Activated CD8-positive, alpha-beta T cell treated with anti-CD3 and anti-CD28 coated beads for 36 hours (primary cell): Measurements from ENCODE around the gene PRR23E. TPM values are rescaled to one million over a fixed set of nuclear protein-coding genes. Genes with fewer than 3 reads are reported as not detected.

Experiments used
- ATAC-seq: fragments of 200-7000 bp; cut with Tn5 transposase; one replicate; pipeline ENCODE4 v1.10.0; 2021; ENCODE audit warnings: mild to moderate bottlenecking, moderate library complexity
- CTCF ChIA-PET: fragments of 350-600 bp; sonication (Branson Sonifier 250); formaldehyde crosslinking; loops from one replicate; lab custom pipeline; 2021; ENCODE audit warnings: antibody characterized with exemption; lab: Charles Lee
- POLR2A ChIA-PET: fragments of 350-600 bp; sonication (Branson Sonifier 250); formaldehyde crosslinking; loops from one replicate; lab custom pipeline; 2021; ENCODE audit warnings: antibody characterized with exemption; lab: Charles Lee
- DNase-seq: peaks from one replicate; pipeline ENCODE4 v3.0.0-alpha.2; 2020
- H3K27ac Mint-ChIP-seq: one replicate; pipeline ENCODE4 v1.8.0; 2021; ENCODE audit warnings: mild to moderate bottlenecking, mixed read lengths
- H3K27me3 Mint-ChIP-seq: one replicate; pipeline ENCODE4 v1.8.0; 2021; ENCODE audit warnings: mixed read lengths
- H3K36me3 Mint-ChIP-seq: one replicate; pipeline ENCODE4 v1.8.0; 2021; ENCODE audit warnings: low read depth, mixed read lengths
- H3K4me1 Mint-ChIP-seq: one replicate; pipeline ENCODE4 v1.8.0; 2021; ENCODE audit warnings: low read depth, mixed read lengths
- H3K4me3 Mint-ChIP-seq: one replicate; pipeline ENCODE4 v1.8.0; 2021; ENCODE audit warnings: mild to moderate bottlenecking, moderate library complexity, mixed read lengths
- H3K9me3 Mint-ChIP-seq: one replicate; pipeline ENCODE4 v1.8.0; 2021; ENCODE audit warnings: mixed read lengths
- CTCF ChIP-seq: fragments of 200-600 bp; IDR thresholded peaks from one replicate; pipeline ENCODE4 v1.8.0; 2022; ENCODE audit warnings: antibody characterized with exemption, mild to moderate bottlenecking
- intact Hi-C: fragments of 100-400 bp; cut with micrococcal nuclease; formaldehyde crosslinking; loops from one replicate; pipeline ENCODE4 v1.10.0; 2022
- total RNA-seq, 2 experiments: library from RNA; stranded (reverse); gene quantifications; one replicate each; pipeline ENCODE4 v1.2.3, GENCODE V29; 2021

Gene PRR23E
- total RNA-seq, 2 experiments from 2014 or later: not detected

GRCh38 chr3:127208483-127209100 lies 15.7 kb downstream of the PRR23E start:
- Mint-ChIP-seq H3K27me3 (peaks cover 2% of the 10 kb centered on the region), H3K36me3 (no peaks in the 10 kb centered on the region), H3K27ac (no peak overlapping the region), H3K9me3 (no peaks in the 10 kb centered on the region), H3K4me1 (no peaks in the 10 kb centered on the region), H3K4me3 (no peak overlapping the region)
- CTCF ChIA-PET: no interaction called here
- no peak for ATAC-seq
- intact Hi-C loops: no loop called here
- POLR2A ChIA-PET: no interaction called here
- DNase-seq: no peak
- no peak for TF ChIP-seq CTCF

GRCh38 chr3:127209155-127209839 lies 16.4 kb downstream of the PRR23E start:
- DNase-seq (no peak), ATAC-seq (no peak)
- ChIA-PET CTCF (no interaction called here), POLR2A (no interaction called here)
- Mint-ChIP-seq H3K4me1 (no peaks in the 10 kb centered on the region), H3K27me3 (peaks cover 2% of the 10 kb centered on the region), H3K27ac (no peak overlapping the region), H3K36me3 (no peaks in the 10 kb centered on the region), H3K9me3 (no peaks in the 10 kb centered on the region), H3K4me3 (no peak overlapping the region)
- TF ChIP-seq CTCF: no peak
- intact Hi-C loops: no loop called here

GRCh38 chr3:127209840-127210653 lies 17.1 kb downstream of the PRR23E start:
- POLR2A ChIA-PET: no interaction called here
- TF ChIP-seq CTCF: no peak
- Mint-ChIP-seq H3K36me3 (no peaks in the 10 kb centered on the region), H3K4me1 (peaks cover 4% of the 10 kb centered on the region), H3K4me3 (no peak overlapping the region), H3K9me3 (no peaks in the 10 kb centered on the region), H3K27me3 (peaks cover 5% of the 10 kb centered on the region), H3K27ac (no peak overlapping the region)
- intact Hi-C loops: no loop called here
- DNase-seq: no peak
- CTCF ChIA-PET: no interaction called here
- no peak for ATAC-seq

GRCh38 chr3:127210654-127210943 lies 17.7 kb downstream of the PRR23E start:
- Mint-ChIP-seq H3K27ac (no peak overlapping the region), H3K4me3 (no peak overlapping the region), H3K27me3 (peaks cover 5% of the 10 kb centered on the region), H3K4me1 (peaks cover 5% of the 10 kb centered on the region), H3K9me3 (no peaks in the 10 kb centered on the region), H3K36me3 (no peaks in the 10 kb centered on the region)
- ATAC-seq (no peak), DNase-seq (no peak)
- TF ChIP-seq CTCF: no peak
- ChIA-PET CTCF (no interaction called here), POLR2A (no interaction called here)
- intact Hi-C loops: no loop called here
